Neural progenitor cell (in vitro differentiated cells): ENCODE results near the gene RIOK3. TPM values are rescaled to one million over a fixed set of nuclear protein-coding genes. Genes with fewer than 3 reads are reported as not detected.

Source experiments
- DNase-seq: peaks from one replicate; pipeline ENCODE4 v3.0.0-alpha.2; 2016; ENCODE audit warnings: low spot score
- H2AFZ ChIP-seq: fragments of 200-600 bp; sonication (generic); replicated peaks from 2 replicates; pipeline ENCODE4 v1.6.1; 2016; ENCODE audit warnings: antibody characterized with exemption
- H3F3A ChIP-seq: fragments of 200-600 bp; sonication (generic); 2 replicates; pipeline ENCODE4 v1.6.1; 2016; ENCODE audit warnings: antibody characterized with exemption, low read depth
- H3K27ac ChIP-seq: fragments of 200-600 bp; sonication (generic); 2 replicates; pipeline ENCODE4 v1.5.1; 2016; ENCODE audit warnings: mild to moderate bottlenecking
- H3K27me3 ChIP-seq: fragments of 200-600 bp; sonication (generic); 2 replicates; pipeline ENCODE4 v1.6.1; 2016; ENCODE audit warnings: mild to moderate bottlenecking, moderate library complexity
- H3K36me3 ChIP-seq: fragments of 200-600 bp; sonication (generic); 2 replicates; pipeline ENCODE4 v1.5.1; 2016
- H3K4me1 ChIP-seq: fragments of 200-600 bp; sonication (generic); 2 replicates; pipeline ENCODE4 v1.6.1; 2016; ENCODE audit warnings: mixed run types
- H3K4me2 ChIP-seq: fragments of 200-600 bp; sonication (generic); 2 replicates; pipeline ENCODE4 v1.6.1; 2016
- H3K4me3 ChIP-seq: fragments of 200-600 bp; sonication (generic); 2 replicates; pipeline ENCODE4 v1.5.1; 2016
- H3K79me2 ChIP-seq: fragments of 200-600 bp; sonication (generic); 2 replicates; pipeline ENCODE4 v1.6.1; 2016; ENCODE audit warnings: low read depth
- H3K9ac ChIP-seq: fragments of 200-600 bp; sonication (generic); 2 replicates; pipeline ENCODE4 v1.6.1; 2016
- H3K9me3 ChIP-seq: fragments of 200-600 bp; sonication (generic); 2 replicates; pipeline ENCODE4 v1.5.1; 2016; ENCODE audit warnings: low read depth
- H4K20me1 ChIP-seq: fragments of 200-600 bp; sonication (generic); 2 replicates; pipeline ENCODE4 v1.6.1; 2016; ENCODE audit warnings: low read depth
- H3K27ac Mint-ChIP-seq: 3 replicates; pipeline ENCODE4 v1.8.0; 2021; ENCODE audit warnings: mixed read lengths
- H3K27me3 Mint-ChIP-seq: 2 replicates; pipeline ENCODE4 v1.8.0; 2022; ENCODE audit warnings: low read depth, mild to moderate bottlenecking, inconsistent platforms, moderate library complexity, mixed read lengths; ENCODE audit not compliant: insufficient read depth
- H3K36me3 Mint-ChIP-seq: 3 replicates; pipeline ENCODE4 v1.8.0; 2021; ENCODE audit warnings: mixed read lengths
- H3K4me1 Mint-ChIP-seq: 3 replicates; pipeline ENCODE4 v1.8.0; 2021; ENCODE audit warnings: mixed read lengths
- H3K4me3 Mint-ChIP-seq: 3 replicates; pipeline ENCODE4 v1.8.0; 2021; ENCODE audit warnings: mild to moderate bottlenecking, moderate library complexity, mixed read lengths
- H3K9me3 Mint-ChIP-seq: 3 replicates; pipeline ENCODE4 v1.8.0; 2020; ENCODE audit warnings: mixed read lengths
- EZH2 ChIP-seq: fragments of 200-600 bp; sonication (generic); IDR thresholded peaks from 2 replicates; pipeline ENCODE4 v1.6.1; 2017; ENCODE audit warnings: antibody characterized with exemption, mild to moderate bottlenecking, moderate library complexity
- EZH2phosphoT487 ChIP-seq: fragments of 200-600 bp; sonication (generic); IDR thresholded peaks from 2 replicates; pipeline ENCODE4 v1.6.1; 2017; ENCODE audit warnings: antibody characterized with exemption
- total RNA-seq: library from RNA; depleted of rRNA; stranded (reverse); fragments of >200 nt; gene quantifications from 2 replicates; pipeline ENCODE4 v1.2.3, GENCODE V29; 2015; ENCODE audit warnings: low replicate concordance
- TF ChIP-seq, protein P1 (sequence below): fragments of 200-600 bp; sonication (generic); IDR thresholded peaks from 2 replicates; pipeline ENCODE4 v1.5.1; 2017; ENCODE audit warnings: antibody characterized with exemption, mild to moderate bottlenecking

The RIOK3 gene
- total RNA-seq, 1 donor from 2014 or later, result 77.5 TPM

DNA sequence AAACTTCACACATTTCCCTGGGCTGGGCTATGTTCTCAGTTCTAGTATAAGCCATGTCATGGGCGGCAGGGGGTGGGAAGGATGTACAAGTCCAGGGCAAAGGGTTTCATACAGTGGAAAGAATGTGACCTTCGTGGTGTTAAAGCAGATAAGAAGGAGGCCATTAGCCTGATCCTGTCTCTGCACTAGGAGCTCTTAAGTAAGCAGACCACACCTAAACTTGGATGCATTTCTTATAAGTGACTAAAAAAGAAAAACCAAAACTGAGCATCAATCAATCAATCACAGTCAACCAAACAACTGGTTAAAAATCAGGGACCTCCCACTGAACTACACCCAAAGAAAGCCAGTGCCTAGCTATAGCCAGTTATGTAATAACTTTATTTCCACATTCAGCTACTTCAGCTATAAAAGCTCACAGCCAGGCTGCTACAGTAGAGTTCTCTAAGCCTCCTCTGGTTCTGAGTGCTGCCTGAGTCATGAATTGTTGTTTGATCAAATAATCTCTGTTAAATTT lies 46.8 kb upstream of the RIOK3 start:
- no peak for TF ChIP-seq EZH2
- TF ChIP-seq, protein P1, sequence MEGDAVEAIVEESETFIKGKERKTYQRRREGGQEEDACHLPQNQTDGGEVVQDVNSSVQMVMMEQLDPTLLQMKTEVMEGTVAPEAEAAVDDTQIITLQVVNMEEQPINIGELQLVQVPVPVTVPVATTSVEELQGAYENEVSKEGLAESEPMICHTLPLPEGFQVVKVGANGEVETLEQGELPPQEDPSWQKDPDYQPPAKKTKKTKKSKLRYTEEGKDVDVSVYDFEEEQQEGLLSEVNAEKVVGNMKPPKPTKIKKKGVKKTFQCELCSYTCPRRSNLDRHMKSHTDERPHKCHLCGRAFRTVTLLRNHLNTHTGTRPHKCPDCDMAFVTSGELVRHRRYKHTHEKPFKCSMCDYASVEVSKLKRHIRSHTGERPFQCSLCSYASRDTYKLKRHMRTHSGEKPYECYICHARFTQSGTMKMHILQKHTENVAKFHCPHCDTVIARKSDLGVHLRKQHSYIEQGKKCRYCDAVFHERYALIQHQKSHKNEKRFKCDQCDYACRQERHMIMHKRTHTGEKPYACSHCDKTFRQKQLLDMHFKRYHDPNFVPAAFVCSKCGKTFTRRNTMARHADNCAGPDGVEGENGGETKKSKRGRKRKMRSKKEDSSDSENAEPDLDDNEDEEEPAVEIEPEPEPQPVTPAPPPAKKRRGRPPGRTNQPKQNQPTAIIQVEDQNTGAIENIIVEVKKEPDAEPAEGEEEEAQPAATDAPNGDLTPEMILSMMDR, result no peak
- peaks cover 11% of the 10 kb centered on the region for H3K4me1 ChIP-seq
- Mint-ChIP-seq H3K9me3 (peaks cover 16% of the 10 kb centered on the region), H3K4me3 (no peak overlapping the region), H3K36me3 (peaks cover 9% of the 10 kb centered on the region), H3K27ac (no peak overlapping the region), H3K27me3 (peaks cover 2% of the 10 kb centered on the region), H3K4me1 (peaks cover 21% of the 10 kb centered on the region)
- DNase-seq, result no peak
- H3K79me2 ChIP-seq, result no peaks in the 10 kb centered on the region
- no peak overlapping the region for H3K4me3 ChIP-seq
- no peak overlapping the region for H3K9ac ChIP-seq
- no peak overlapping the region for H2AFZ ChIP-seq
- no peak overlapping the region for H3K4me2 ChIP-seq
- H4K20me1 ChIP-seq, result no peaks in the 10 kb centered on the region
- peaks cover 9% of the 10 kb centered on the region for H3F3A ChIP-seq
- no peaks in the 10 kb centered on the region for H3K9me3 ChIP-seq
- no peaks in the 10 kb centered on the region for H3K27me3 ChIP-seq
- no peaks in the 10 kb centered on the region for H3K36me3 ChIP-seq
- H3K27ac ChIP-seq, result no peak overlapping the region

DNA sequence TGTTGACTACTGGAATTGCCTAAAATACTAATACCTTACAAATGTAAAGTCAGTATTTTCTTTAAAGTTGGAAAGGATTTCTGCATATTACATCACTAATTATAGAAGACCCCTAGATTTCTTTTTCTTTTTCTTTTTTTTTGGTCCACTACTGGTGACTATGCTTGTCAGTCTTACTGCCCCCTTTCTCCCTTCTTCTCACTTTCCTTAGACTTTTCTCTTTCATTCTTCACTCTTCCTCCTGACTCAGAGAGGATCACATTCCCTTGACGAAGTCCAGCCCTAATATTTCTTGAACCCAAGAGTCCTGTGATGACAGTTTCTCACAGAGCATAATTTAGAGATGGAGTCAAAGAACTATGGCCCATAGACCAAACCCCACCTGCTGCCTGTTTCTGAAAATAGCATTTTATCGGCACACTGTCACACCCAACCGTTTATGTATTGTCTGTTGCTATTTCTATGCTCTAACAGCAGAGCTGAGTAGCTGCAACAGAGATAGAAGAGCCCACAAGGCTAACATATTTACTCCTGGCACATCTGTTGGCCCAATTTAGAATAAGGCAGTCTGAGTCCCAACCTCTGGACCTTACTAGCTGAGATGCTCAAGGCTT lies 40.6 kb upstream of the RIOK3 start:
- H3K9me3 Mint-ChIP-seq, result no peaks in the 10 kb centered on the region
- DNase-seq, result no peak

DNA sequence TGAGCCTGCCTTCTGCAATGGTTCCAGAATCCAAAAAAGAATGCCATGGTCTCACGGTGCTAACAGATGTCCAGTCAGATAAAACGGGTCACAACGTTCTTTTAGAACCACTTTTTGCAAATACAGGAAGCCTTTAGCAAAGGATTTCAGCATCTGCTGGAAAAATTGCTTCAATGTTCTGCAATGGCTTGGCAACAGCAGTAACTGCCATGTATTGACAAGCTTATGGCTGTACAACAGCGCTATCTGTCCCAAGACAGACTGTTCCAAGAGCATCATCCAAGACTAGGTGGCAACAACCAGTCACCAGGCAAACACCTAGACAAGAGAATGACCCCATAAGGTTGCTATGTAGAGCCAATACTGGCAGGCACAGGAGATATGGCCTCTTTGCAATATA lies 37.6 kb upstream of the RIOK3 start:
- no peaks in the 10 kb centered on the region for H3K9me3 Mint-ChIP-seq
- H3K27ac Mint-ChIP-seq, result no peak overlapping the region
- Histone ChIP-seq H3K79me2 (no peaks in the 10 kb centered on the region), H3K9me3 (no peaks in the 10 kb centered on the region), H3K27me3 (no peaks in the 10 kb centered on the region), H3K4me1 (peaks cover 2% of the 10 kb centered on the region), H4K20me1 (no peaks in the 10 kb centered on the region), H3F3A (no peaks in the 10 kb centered on the region), H3K27ac (no peak overlapping the region), H2AFZ (no peak overlapping the region), H3K4me3 (no peak overlapping the region), H3K36me3 (no peaks in the 10 kb centered on the region), H3K4me2 (no peak overlapping the region), H3K9ac (no peak overlapping the region)
- peaks cover 5% of the 10 kb centered on the region for H3K4me1 Mint-ChIP-seq
- no peak overlapping the region for H3K4me3 Mint-ChIP-seq
- H3K27me3 Mint-ChIP-seq, result peaks cover 2% of the 10 kb centered on the region
- H3K36me3 Mint-ChIP-seq, result no peaks in the 10 kb centered on the region
- TF ChIP-seq, protein P1, result no peak
- TF ChIP-seq EZH2, result no peak
- TF ChIP-seq EZH2phosphoT487, result no peak
- no peak for DNase-seq

More for the DNA sequence above, 40.6 kb upstream of the RIOK3 start:
- Mint-ChIP-seq H3K27ac (no peak overlapping the region), H3K4me3 (no peak overlapping the region), H3K4me1 (peaks cover 5% of the 10 kb centered on the region), H3K27me3 (no peaks in the 10 kb centered on the region), H3K36me3 (no peaks in the 10 kb centered on the region)
- H3K4me1 ChIP-seq, result peaks cover 2% of the 10 kb centered on the region
- H3K4me3 ChIP-seq, result no peak overlapping the region
- H3K27me3 ChIP-seq, result no peaks in the 10 kb centered on the region
- no peak overlapping the region for H2AFZ ChIP-seq
- no peaks in the 10 kb centered on the region for H3K79me2 ChIP-seq
- no peak for TF ChIP-seq EZH2
- TF ChIP-seq, protein P1, result no peak
- TF ChIP-seq EZH2phosphoT487, result no peak
- H3K9ac ChIP-seq, result no peak overlapping the region
- no peaks in the 10 kb centered on the region for H4K20me1 ChIP-seq
- no peak overlapping the region for H3K4me2 ChIP-seq
- no peaks in the 10 kb centered on the region for H3K36me3 ChIP-seq
- no peak overlapping the region for H3K27ac ChIP-seq
- H3K9me3 ChIP-seq, result no peaks in the 10 kb centered on the region
- H3F3A ChIP-seq, result no peaks in the 10 kb centered on the region
